Spleen (tissue), 11 donors: ENCODE results near the gene ENOX2. TPM values are rescaled to one million over a fixed set of nuclear protein-coding genes. Genes with fewer than 3 reads are reported as not detected.

ENCODE experiments used
- DNase-seq: peaks from one replicate; pipeline ENCODE4 v3.0.0-alpha.2; 2020
- H3K27ac ChIP-seq, 8 donors: fragments of 200-600 bp; sonication (generic) in 7 of 8; 1 replicate in 4 of 8; 2 replicates in 4 of 8; pipeline versions ENCODE4 v1.5.0 to v1.8.0; 2016 to 2021; ENCODE audit warnings: inconsistent platforms in 4 of 8, mild to moderate bottlenecking in 4 of 8, moderate library complexity in 1 of 8
- H3K27me3 ChIP-seq, 7 donors: fragments of 200-600 bp; sonication (generic) in 6 of 7; replicated peaks in 1 of 7; 1 replicate in 4 of 7; 2 replicates in 3 of 7; pipeline versions ENCODE4 v1.5.0 to v1.8.0; 2016 to 2021; ENCODE audit warnings: inconsistent platforms in 3 of 7, mild to moderate bottlenecking in 1 of 7
- H3K36me3 ChIP-seq, 6 donors: fragments of 200-600 bp; sonication (generic) in 5 of 6; 1 replicate in 4 of 6; 2 replicates in 2 of 6; pipeline versions ENCODE4 v1.5.0 to v1.8.0; 2016 to 2021; ENCODE audit warnings: inconsistent platforms in 2 of 6
- H3K4me1 ChIP-seq, 6 donors: fragments of 200-600 bp; sonication (generic) in 5 of 6; 1 replicate in 3 of 6; 2 replicates in 3 of 6; pipeline versions ENCODE4 v1.5.0 to v1.8.0; 2016 to 2021; ENCODE audit warnings: inconsistent platforms in 3 of 6
- H3K4me3 ChIP-seq, 8 donors: fragments of 200-600 bp; sonication (generic) in 7 of 8; 1 replicate in 4 of 8; 2 replicates in 4 of 8; pipeline versions ENCODE4 v1.5.0 to v1.8.0; 2016 to 2021; ENCODE audit warnings: inconsistent platforms in 4 of 8, mild to moderate bottlenecking in 4 of 8, moderate library complexity in 2 of 8
- H3K9me3 ChIP-seq, 8 donors: fragments of 200-600 bp; sonication (generic) in 7 of 8; 1 replicate in 4 of 8; 2 replicates in 4 of 8; pipeline versions ENCODE4 v1.5.0 to v1.8.0; 2016 to 2021; ENCODE audit warnings: inconsistent platforms in 4 of 8
- POLR2A ChIP-seq, 3 donors: fragments of 450-650 bp; IDR thresholded peaks; one replicate each; pipeline ENCODE4 v1.5.1; 2017; ENCODE audit warnings: antibody characterized with exemption in 3 of 3, mild to moderate bottlenecking in 1 of 3
- POLR2AphosphoS5 ChIP-seq, 3 donors: sonication (generic); formaldehyde crosslinking; IDR thresholded peaks; one replicate each; pipeline ENCODE4 v1.5.1; 2017; ENCODE audit warnings: antibody characterized with exemption in 3 of 3
- WGBS, 5 donors: extraction: QIAGEN DNeasy Blood & Tissue Kit in 3 of 5; methylation state at CpG; one replicate each; pipeline versions ENCODE4 v1.1.5 to v1.1.7; 2013 to 2018; 5-methylcytosine and 5-hydroxymethylcytosine counted together
- intact Hi-C: fragments of 100-400 bp; cut with DNase I; formaldehyde crosslinking; loops from one replicate; pipeline ENCODE4 v1.15.0; 2023; ENCODE audit warnings: low total_unique reads
- polyA plus RNA-seq, 3 donors: library from polyadenylated mRNA; stranded (reverse); fragments of 200-250 nt; gene quantifications; one replicate each; pipeline ENCODE4 v1.2.1, GENCODE V29; 2013
- total RNA-seq, 7 donors: library from RNA; depleted of rRNA in 3 of 7; stranded (reverse); fragments of >200 nt in 3 of 7; fragmentation: NEBNext Ultra II Directional in 4 of 7; extraction: Animal tissue kit (Norgen Biotek cat#: 25700) in 4 of 7; gene quantifications; one replicate each; pipeline versions ENCODE4 v1.1.0 to v1.2.1, GENCODE V29; 2016 to 2021
- TF ChIP-seq, protein P1 (sequence below), 11 experiments: fragments of 200-600 bp in 7 of 11; fragments of 450-650 bp in 4 of 11; sonication (generic) in 4 of 11; IDR thresholded peaks in 8 of 11; conservative IDR thresholded peaks in 3 of 11; 1 replicate in 7 of 11; 2 replicates in 4 of 11; pipeline versions ENCODE4 v1.4.0 to v1.8.0; 2016 to 2021; ENCODE audit warnings: antibody characterized with exemption in 11 of 11, inconsistent platforms in 4 of 11, mild to moderate bottlenecking in 1 of 11
- donor health status: healthy with polysubstance abuse.
- donor health status: DM: no; HTN: no; CAD: no; lungs with moderate emphysema.
- donor health status: DM: no; HTN: no; CAD: no.
- donor health status: Bipolar disorder and iron deficiency.
- donor health status: healthy.
- donor health status: DM: no; HTN: no; CAD: no.
- donor health status: DM: yes; HTN: yes; CAD: no.

The ENOX2 gene
- total and polyA plus RNA-seq, 10 donors: 5.2 to 30.0 (median 17.4) TPM

DNA sequence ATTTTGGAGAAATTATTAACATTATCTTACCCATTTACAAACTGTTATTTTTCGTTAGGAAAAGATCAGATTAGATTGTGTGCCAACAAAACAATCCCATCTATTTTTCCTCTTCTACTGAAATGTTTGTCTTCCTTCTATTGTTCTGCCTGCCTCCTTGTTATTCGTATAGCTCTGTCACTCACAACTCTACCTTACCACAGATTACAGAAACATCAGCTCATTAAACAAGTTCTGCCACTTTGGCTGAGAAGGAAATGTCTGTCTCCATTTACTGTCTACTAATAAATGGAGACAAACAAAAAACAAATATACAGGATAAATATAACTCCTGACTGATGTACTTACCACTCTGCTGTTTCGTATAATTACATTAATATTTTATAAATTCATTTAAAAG, 211.4 kb downstream of the ENOX2 start:
- TF ChIP-seq POLR2A (IDR thresholded peaks at IDR 0.05): no peak
- intact Hi-C loops: no loop called here
- Histone ChIP-seq H3K4me3 (no peak overlapping the region), H3K4me1 (no peaks in the 10 kb centered on the region), H3K27me3 (no peaks in the 10 kb centered on the region), H3K36me3 (peaks cover 0 to 23% (median 2%) of the 10 kb centered on the region in 6 donors), H3K9me3 (no peaks in the 10 kb centered on the region), H3K27ac (no peak overlapping the region)
- DNase-seq: no peak
- WGBS, 5 donors: 68 to 93% (median 83%) methylated on average over 3 of the region's 3 CpGs

DNA sequence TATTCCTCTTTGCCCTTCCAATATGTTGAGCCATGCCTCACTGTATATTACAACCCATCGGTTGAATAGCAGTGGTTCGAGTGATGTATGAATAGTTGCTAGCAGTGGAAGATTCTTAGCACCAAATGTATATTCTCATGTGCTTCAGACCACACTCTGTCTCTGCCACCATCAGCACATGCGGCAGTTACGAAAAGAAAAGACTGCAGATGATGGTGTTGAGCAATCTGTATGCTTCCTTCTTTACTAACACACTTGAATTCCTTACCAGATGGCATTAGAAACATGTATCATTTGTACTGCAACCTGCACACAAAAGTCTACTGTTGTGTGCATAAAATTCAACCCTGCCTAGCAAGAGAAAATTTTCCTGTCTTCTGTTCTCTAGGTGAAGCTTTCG, 214.6 kb downstream of the ENOX2 start:
- no peak for TF ChIP-seq POLR2AphosphoS5 (IDR thresholded peaks at IDR 0.05)
- TF ChIP-seq, protein P1, sequence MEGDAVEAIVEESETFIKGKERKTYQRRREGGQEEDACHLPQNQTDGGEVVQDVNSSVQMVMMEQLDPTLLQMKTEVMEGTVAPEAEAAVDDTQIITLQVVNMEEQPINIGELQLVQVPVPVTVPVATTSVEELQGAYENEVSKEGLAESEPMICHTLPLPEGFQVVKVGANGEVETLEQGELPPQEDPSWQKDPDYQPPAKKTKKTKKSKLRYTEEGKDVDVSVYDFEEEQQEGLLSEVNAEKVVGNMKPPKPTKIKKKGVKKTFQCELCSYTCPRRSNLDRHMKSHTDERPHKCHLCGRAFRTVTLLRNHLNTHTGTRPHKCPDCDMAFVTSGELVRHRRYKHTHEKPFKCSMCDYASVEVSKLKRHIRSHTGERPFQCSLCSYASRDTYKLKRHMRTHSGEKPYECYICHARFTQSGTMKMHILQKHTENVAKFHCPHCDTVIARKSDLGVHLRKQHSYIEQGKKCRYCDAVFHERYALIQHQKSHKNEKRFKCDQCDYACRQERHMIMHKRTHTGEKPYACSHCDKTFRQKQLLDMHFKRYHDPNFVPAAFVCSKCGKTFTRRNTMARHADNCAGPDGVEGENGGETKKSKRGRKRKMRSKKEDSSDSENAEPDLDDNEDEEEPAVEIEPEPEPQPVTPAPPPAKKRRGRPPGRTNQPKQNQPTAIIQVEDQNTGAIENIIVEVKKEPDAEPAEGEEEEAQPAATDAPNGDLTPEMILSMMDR (IDR thresholded peaks at IDR 0.05 in 8 of 11, conservative IDR thresholded peaks at IDR 0.05 in 3 of 11): no peak
- TF ChIP-seq POLR2A (IDR thresholded peaks at IDR 0.05): no peak
- no peaks in the 10 kb centered on the region for H3K27me3 ChIP-seq
- no peak overlapping the region for H3K4me3 ChIP-seq
- H3K27ac ChIP-seq: no peak overlapping the region
- peaks cover 0 to 32% (median 2%) of the 10 kb centered on the region in 6 donors for H3K36me3 ChIP-seq
- DNase-seq: no peak
- H3K4me1 ChIP-seq: no peaks in the 10 kb centered on the region
- H3K9me3 ChIP-seq: no peaks in the 10 kb centered on the region
- 67 to 90% (median 75%) methylated on average over 5 of the region's 5 CpGs for WGBS, 5 donors
- intact Hi-C loops: no loop called here

DNA sequence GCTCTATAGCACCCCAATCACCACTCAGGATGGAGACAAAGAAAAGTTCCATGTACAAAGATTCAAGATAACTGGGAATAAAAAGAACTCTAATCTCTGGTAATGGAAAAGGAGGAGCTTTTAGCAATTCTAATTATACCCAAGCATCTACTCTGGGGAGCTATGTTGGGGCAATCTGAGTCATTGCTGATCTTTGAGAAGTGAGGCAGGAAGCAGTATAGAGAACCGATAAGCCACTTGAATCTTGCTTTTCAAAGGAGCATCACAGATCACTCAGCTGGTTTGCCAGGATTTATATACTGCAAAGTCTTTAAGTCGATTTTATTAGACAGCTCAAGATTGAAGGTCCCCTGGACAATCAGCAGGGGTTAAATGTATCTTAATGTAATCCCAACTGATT, 220.0 kb downstream of the ENOX2 start:
- 68 to 96% (median 90%) methylated on average over 2 of the region's 2 CpGs for WGBS, 5 donors
- no peaks in the 10 kb centered on the region for H3K27me3 ChIP-seq

DNA sequence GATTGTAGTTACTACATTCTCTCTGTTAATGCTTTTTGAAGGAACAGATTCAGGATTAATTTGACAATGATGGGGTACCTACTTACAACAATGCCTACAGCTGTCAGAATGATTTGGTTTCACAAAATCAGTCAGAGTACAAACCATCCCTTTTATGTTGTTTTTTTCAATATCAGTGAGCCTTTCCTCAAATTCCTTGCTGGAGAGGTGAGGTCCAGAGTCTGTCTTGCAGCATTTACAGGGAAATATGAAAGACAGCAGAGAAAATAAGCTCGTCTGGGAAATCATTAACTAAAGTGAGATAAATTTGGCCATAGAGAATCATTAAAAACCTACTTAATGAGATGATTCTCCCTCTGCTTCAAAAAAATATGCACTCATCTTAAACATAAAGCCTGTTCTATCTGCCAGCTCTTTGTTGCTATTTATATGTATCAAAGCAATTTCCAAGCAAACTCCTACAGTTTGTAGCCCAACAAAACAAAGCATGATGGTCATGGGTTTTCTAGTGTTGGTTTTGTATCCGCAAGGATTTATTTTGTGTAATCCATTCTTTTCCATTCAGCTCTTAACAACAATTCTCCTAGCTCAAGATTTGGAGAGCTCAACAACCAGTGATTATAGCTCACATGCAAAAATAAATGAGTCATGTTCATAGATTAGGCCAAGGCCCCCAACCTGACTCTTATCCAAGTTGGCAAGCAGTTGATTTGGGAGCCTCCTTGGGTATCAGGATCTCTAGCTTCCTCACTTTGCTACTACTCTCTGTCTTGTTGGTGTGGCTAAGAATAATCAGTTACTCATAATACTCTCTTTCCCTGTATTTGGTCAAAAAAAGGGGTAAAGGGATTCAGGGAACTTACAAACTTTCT, 222.6 kb downstream of the ENOX2 start:
- intact Hi-C loops: no loop called here
- no peak overlapping the region for H3K4me3 ChIP-seq
- no peaks in the 10 kb centered on the region for H3K9me3 ChIP-seq
- DNase-seq: no peak
- no peak overlapping the region for H3K27ac ChIP-seq
- WGBS, 5 donors: 67 to 93% (median 86%) methylated on average over 2 of the region's 2 CpGs
- peaks cover 0 to 27% (median 0%) of the 10 kb centered on the region in 6 donors for H3K36me3 ChIP-seq
- TF ChIP-seq POLR2A (IDR thresholded peaks at IDR 0.05): no peak
- no peak for TF ChIP-seq POLR2AphosphoS5 (IDR thresholded peaks at IDR 0.05)
- TF ChIP-seq, protein P1 (IDR thresholded peaks at IDR 0.05 in 8 of 11, conservative IDR thresholded peaks at IDR 0.05 in 3 of 11): no peak
- H3K4me1 ChIP-seq: no peaks in the 10 kb centered on the region
- no peaks in the 10 kb centered on the region for H3K27me3 ChIP-seq

More for the DNA sequence above, 220.0 kb downstream of the ENOX2 start:
- peaks cover 0 to 37% (median under 1%) of the 10 kb centered on the region in 6 donors for H3K36me3 ChIP-seq
- no peaks in the 10 kb centered on the region for H3K4me1 ChIP-seq
- DNase-seq: no peak
- no peak overlapping the region for H3K4me3 ChIP-seq
- intact Hi-C loops: no loop called here
- no peak overlapping the region for H3K27ac ChIP-seq
- H3K9me3 ChIP-seq: no peaks in the 10 kb centered on the region
- TF ChIP-seq POLR2AphosphoS5 (IDR thresholded peaks at IDR 0.05) (no peak), POLR2A (IDR thresholded peaks at IDR 0.05) (no peak)
- TF ChIP-seq, protein P1 (IDR thresholded peaks at IDR 0.05 in 8 of 11, conservative IDR thresholded peaks at IDR 0.05 in 3 of 11): no peak
